KOPT-K1 (cell line): ENCODE measurements around the gene ISM1.

Experiments
- H3K27ac ChIP-seq: fragments of 200-600 bp; sonication (generic); 2 replicates; pipeline ENCODE4 v1.5.1; 2016; ENCODE audit warnings: antibody characterized with exemption, mild to moderate bottlenecking, low read depth, low read length; ENCODE audit not compliant: poor library complexity, severe bottlenecking
- H3K36me3 ChIP-seq: fragments of 200-600 bp; sonication (generic); 2 replicates; pipeline ENCODE4 v1.5.1; 2017; ENCODE audit warnings: antibody characterized with exemption, mild to moderate bottlenecking, low read length, moderate library complexity; ENCODE audit not compliant: insufficient read depth
- H3K9me3 ChIP-seq: fragments of 200-600 bp; sonication (generic); 2 replicates; pipeline ENCODE4 v1.5.1; 2017; ENCODE audit warnings: antibody characterized with exemption, low read length, mild to moderate bottlenecking; ENCODE audit not compliant: insufficient read depth, poor library complexity, severe bottlenecking

Gene ISM1

DNA sequence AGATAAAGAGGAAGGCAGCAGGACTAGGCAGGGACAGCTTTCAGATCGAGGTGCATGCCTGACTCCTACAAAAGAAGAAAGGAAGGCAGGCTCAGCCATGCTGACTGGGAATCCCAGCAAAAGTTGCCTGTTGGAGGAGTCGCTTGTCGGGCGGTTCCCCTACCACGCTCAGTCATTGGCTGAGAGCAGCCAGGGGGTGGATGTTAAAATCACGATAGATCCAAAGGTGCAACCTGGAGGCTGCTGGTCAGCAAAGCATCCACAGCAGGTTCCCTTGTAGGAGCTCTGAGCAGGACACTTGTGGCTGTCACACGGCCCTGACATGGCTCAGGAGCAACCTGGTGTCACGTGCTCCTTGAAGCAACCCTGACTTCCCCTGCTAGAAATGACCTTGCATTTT, 74.6 kb downstream of the ISM1 start:
- no peak overlapping the region for H3K27ac ChIP-seq
- H3K36me3 ChIP-seq: no peaks in the 10 kb centered on the region
- H3K9me3 ChIP-seq: no peaks in the 10 kb centered on the region

DNA sequence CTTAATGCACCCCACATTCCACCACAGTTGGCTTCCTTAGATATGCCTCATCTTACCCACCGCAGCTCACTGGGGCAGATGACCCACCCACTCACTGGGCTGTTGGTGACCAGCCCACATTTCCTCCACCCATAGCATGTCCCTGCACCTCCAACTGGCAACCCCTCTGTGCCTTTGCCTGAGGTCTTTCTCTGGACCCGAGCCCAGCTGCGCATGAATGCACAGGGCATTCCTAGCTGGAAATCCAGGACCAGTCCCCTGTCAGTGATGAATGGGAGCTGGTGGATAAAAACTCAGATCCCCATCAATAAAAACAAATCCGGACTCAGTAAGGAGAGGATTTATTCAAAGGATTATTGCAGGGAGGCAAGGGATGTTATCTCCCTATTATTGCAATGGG, 75.0 kb downstream of the ISM1 start:
- no peaks in the 10 kb centered on the region for H3K9me3 ChIP-seq
- no peak overlapping the region for H3K27ac ChIP-seq
- H3K36me3 ChIP-seq: no peaks in the 10 kb centered on the region

DNA sequence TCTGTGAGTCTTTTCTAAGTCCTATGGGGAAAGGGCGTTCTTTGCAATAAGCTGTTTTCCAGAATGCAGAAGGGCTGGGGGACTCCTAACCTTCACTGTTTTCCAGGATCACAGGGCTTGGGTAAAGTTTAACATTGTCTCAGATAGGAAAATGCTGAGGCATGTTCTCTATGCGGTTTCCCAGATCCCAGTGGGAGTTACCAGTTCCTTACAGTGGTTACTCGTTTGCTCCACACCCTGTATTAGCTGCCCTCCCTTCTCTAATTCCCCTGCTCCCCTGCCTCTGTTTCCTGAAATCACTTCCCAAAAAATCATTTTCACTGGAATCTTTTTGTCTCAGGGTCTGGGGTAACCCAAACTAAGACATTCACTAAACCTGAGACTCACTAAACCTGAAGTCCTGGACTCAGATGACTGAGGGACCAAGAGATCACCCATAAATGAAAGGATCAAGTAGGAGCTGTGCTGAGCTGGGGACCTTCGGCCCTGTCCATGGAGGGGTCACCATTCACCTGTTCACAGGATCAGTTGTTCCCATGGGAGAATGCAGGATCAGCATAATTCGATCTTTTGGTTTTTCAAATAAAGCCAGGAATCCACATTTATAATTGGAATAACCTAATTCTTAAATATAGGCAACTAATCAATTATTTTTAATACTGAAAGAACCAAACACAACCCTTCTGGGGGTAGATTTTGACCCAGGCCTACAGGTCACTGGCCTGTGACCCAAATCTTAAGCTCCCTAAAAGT, 76.2 kb downstream of the ISM1 start:
- no peaks in the 10 kb centered on the region for H3K36me3 ChIP-seq

DNA sequence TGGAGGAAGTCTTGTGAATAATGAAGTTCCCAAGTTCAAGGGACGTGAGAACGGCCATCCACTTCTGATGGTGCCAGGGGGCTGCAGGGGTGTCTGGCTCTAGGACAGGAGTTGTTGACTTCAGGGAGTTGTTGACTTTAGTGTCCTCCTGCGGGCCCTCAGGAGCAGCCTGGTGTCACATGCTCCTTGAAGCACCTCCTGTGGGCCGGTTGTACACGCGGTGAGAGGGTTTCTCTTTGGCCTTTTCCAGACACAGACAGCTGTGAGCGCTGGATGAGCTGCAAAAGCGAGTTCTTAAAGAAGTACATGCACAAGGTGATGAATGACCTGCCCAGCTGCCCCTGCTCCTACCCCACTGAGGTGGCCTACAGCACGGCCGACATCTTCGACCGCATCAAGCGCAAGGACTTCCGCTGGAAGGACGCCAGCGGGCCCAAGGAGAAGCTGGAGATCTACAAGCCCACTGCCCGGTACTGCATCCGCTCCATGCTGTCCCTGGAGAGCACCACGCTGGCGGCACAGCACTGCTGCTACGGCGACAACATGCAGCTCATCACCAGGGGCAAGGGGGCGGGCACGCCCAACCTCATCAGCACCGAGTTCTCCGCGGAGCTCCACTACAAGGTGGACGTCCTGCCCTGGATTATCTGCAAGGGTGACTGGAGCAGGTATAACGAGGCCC, 77.8 kb downstream of the ISM1 start:
- Histone ChIP-seq H3K9me3 (no peaks in the 10 kb centered on the region), H3K36me3 (no peaks in the 10 kb centered on the region), H3K27ac (no peak overlapping the region)

More for the DNA sequence above, 76.2 kb downstream of the ISM1 start:
- no peaks in the 10 kb centered on the region for H3K9me3 ChIP-seq
- H3K27ac ChIP-seq: no peak overlapping the region

DNA sequence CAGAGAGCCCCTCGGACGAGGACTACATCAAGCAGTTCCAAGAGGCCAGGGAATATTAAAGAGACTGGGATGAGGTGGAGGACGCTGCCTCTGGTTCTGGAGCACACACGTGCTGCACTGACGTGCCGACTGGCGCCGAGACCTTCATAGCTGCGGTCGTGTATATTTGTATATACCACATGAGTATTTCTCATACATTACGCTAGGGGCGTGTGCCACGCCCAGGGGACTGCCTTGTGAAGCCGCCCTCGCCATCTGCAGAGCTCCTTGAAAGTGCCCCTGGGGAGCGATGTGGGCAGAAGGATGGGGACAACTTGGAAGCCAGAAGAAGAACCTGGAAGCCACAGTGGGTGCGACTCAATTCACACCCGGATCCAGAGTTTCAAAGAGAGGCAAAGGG, 78.3 kb downstream of the ISM1 start:
- no peak overlapping the region for H3K27ac ChIP-seq
- H3K36me3 ChIP-seq: no peaks in the 10 kb centered on the region
- H3K9me3 ChIP-seq: no peaks in the 10 kb centered on the region

DNA sequence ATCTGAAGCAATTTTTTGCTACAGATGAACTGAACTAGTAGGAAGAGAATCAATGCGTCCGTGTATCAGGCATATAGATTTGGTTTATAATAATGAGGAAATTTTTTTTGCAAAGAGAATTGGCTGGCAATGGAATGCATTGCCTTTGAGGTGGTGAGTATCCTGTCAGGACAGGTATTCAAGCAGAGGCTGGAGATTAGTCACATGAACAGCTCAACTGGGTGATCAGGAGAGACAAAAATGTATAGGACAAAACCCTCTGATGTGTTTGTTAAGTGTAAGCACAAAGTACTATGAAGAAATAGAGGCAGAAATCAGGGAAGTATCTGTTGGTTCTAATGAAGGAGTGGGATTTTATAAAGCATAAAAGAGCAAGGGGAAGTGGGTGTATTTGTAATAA, 80.5 kb downstream of the ISM1 start:
- no peak overlapping the region for H3K27ac ChIP-seq
- no peaks in the 10 kb centered on the region for H3K9me3 ChIP-seq
- no peaks in the 10 kb centered on the region for H3K36me3 ChIP-seq

DNA sequence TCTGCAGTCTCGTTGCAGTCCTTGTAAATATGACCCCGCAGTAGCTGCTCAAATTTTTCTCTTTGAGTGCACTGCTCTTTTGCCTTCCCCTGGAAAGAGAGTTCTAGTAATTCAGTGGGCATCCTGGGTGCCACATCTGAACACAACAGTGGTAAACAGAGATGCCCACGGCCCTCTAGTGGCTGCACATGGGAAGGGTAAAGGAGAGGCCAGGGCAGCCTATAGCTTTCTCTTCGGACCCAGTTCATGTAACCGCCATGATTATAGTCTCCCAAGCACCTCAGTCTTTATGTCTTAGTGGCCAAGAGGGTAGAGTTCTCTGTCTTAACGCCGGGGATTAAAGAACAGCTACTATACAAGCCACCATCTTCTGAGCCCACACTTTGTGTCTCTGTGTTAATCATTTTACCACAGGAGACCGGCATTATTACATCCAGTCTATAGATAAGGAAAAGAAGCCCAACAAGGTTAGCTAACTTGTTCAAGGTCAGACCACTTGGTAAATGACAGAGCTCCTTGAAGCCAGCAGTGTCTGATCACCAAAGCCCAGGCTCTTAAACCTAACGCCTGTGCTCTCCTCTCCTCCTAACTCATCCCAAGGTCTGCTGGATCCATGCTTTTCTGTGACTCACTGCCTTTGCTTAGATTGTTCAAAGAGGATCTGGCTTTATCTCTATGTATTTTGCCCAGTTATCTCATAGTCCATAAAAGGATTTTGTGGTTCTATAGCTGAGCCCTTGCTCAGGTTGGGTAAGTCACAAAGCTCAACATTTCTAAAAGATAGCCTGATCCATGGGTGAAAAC, 81.8 kb downstream of the ISM1 start:
- Histone ChIP-seq H3K9me3 (no peaks in the 10 kb centered on the region), H3K36me3 (no peaks in the 10 kb centered on the region), H3K27ac (no peak overlapping the region)

DNA sequence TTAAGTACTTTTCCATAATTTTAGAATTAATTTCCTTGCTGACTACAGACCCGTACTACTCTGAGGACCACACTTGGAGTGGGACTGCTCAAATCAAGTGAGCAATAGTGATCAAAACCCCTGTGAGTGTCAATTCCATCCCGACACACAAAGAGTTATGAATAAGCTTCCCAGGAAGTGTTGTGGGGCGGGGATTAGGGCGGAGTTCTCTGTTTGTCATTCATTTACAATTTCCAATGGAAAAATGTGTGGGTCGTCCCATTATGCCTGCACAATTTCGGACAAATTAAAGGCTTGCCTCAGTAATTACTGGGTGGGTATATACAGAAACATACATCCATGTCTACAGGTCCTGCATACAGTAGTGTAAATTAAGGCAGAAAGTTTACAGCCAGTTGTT, 84.2 kb downstream of the ISM1 start:
- H3K36me3 ChIP-seq: no peaks in the 10 kb centered on the region
- H3K9me3 ChIP-seq: no peaks in the 10 kb centered on the region
- H3K27ac ChIP-seq: no peak overlapping the region

DNA sequence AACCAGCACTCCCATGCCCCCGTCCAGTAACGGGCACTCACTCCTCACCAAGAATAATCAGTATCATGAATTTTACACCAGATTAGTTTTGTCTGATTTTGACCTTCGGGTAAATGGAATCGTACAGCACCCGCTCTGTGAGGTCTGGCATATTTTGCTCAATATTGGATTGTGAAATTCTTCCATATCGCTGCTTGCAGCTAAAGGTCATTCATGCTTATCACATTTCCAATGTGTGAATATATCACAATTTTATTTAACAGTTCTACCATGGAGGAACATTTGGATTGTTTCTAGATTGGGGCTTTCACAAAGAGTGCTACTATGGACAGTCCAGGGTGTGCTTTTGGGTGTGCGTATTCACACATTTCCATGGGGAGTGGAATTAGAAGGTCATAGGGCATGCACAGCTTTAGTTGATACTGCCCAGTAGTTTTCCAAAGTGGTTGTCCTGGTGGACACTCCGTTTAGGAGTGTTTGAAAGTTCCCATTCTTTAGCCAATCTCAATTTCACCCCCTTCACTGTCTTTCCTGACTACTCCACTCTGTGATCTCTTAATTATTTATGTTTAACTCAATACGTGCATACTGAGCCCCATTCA, 86.6 kb downstream of the ISM1 start:
- Histone ChIP-seq H3K9me3 (no peaks in the 10 kb centered on the region), H3K36me3 (no peaks in the 10 kb centered on the region), H3K27ac (no peak overlapping the region)

DNA sequence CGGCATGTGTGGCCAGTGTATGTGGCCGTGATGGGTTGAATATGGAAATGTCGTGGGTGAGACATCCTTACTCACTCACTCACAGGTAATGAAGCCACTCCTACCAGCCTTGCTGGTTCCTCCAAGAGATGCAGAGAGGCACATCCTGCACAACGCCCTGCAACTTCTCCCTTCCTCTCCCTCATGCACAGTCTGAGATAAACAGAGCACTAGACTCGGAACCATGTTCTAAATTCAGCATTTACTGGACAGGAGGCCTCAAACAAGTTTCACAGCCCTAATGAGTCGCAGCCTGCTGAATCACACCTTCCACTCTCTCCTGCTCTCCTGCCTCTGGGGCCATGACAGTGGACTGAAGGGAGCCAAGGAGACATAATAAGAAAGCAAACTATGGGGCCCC, 91.2 kb downstream of the ISM1 start:
- peaks cover 14% of the 10 kb centered on the region for H3K9me3 ChIP-seq
- no peaks in the 10 kb centered on the region for H3K36me3 ChIP-seq

DNA sequence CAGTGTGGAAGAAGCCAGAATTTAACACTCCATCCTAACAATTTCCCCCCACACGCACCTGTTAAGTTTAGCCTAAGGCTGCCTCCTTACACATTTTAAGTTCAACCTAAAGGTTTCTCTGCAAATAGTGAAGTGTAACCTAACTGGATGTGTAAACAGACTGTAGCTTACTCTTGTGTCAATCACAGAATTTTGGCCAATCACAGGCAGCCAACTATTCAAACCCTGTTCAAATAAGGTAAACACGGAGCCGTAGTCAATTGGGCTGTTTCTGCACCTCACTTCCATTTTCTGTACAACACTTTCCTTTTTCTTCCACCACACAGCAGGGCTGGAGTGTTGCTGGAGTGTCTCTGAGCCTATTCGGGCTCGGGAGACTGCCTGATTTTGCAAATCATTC, 92.1 kb downstream of the ISM1 start:
- Histone ChIP-seq H3K36me3 (no peaks in the 10 kb centered on the region), H3K9me3 (peaks cover 14% of the 10 kb centered on the region), H3K27ac (no peak overlapping the region)

More for the DNA sequence above, 91.2 kb downstream of the ISM1 start:
- no peak overlapping the region for H3K27ac ChIP-seq

DNA sequence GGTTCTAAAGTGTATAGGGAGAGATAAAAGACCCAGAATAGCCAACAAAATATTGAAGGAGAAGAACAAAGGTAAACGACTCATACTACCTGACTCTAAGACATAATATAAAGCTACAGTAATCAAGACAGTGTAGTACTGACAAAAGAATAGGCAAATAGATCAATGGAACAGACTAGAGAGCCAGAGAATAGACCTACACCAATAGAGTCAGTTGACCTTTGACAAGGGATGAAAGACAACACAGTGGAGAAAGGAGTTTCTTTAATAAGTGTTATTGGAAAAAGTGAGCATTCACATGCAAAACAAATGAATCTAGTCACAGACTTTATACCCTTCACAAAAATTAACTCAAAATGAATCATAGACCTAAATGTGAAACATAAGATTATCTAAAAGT, 96.4 kb downstream of the ISM1 start:
- no peak overlapping the region for H3K27ac ChIP-seq
- H3K9me3 ChIP-seq: peaks cover 14% of the 10 kb centered on the region
- no peaks in the 10 kb centered on the region for H3K36me3 ChIP-seq

DNA sequence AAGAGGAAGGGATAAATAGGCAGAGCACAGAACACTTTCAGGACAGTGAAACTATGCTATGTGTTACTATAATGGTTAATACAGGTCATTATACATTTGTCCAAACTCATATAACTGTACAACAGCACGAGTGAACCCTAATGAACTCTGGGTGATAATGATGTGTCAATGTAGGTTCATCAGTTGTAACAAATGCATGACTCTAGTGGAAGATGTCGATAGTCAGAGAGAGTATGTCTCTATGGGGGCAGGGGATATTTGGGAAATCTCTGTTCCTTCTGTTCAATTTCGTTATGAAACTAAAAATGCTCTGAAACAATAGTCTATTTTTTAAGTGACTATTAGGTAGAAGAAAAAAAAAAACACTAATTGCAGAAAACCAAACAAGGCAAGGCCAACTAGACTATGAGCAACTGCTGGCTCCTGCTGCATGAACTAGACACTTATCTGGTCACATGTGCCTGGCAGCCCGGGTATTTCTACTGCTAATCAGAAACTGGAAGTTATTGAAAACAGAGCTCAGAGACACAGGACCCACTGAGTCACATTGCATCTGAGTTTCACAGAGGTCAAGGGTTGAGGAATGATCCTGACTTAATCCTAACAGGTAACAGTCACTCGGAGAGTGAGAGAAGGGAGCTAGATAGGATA, 97.9 kb downstream of the ISM1 start:
- no peak overlapping the region for H3K27ac ChIP-seq
- H3K36me3 ChIP-seq: no peaks in the 10 kb centered on the region
- H3K9me3 ChIP-seq: peaks cover 14% of the 10 kb centered on the region

DNA sequence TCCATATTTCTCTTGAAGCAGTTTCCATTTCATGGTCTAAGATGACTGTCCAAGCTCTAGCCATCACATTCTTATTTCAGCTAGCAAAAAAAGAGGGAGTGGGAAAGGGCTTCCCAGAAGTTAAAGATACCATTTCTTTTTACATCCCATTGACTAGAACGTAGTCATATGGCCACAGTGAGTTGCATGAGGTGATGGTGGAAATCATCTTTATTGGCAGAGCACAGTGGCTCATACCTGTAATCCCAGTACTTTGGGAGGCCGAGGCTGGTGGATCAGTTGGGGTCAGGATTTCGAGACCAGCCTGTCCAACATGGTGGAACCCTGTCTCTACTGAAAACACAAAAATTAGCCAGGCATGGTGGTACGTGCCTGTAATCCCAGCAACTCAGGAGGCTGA, 99.6 kb downstream of the ISM1 start:
- H3K9me3 ChIP-seq: peaks cover 14% of the 10 kb centered on the region
- no peak overlapping the region for H3K27ac ChIP-seq
- H3K36me3 ChIP-seq: no peaks in the 10 kb centered on the region

DNA sequence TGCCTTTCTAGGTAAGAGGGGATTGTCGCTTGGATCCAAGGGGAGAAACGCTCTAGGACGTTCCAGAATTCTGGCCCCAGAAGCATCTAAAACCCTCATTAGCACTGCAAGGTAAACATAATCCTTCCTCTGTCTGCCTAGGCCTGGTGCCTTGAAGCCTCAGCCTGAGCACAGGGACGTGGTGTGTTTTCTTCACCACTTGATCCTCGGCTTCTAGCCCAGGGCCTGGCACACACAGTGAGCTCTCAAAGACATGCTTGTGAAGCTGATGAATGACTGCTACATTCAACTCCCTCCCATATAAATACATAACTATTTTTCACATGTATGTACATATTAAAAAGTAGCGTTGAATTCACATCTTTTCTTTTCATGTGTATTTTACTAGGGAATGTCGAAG, 100.3 kb downstream of the ISM1 start:
- Histone ChIP-seq H3K36me3 (no peaks in the 10 kb centered on the region), H3K27ac (no peak overlapping the region), H3K9me3 (peaks cover 7% of the 10 kb centered on the region)
